Measurements from ENCODE around the gene ARL14.

DNA sequence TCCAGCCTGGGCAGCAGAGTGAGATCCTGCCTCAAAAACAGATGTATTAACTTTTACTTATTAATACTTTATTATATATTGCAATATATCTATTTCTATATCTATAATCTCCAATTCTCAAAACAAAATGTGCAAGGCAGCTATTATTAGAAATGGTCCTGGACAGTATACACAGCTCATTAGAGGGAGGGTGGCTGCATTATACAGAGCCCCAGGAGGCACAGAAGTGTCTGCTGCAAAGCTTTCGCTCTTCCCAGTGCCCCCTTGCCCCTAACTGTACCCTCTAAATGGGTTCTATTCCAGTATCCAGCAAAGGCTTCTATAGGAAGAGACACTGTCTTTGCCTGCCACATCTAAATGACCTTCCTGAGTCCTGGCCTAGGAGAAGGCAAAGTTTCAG is 24.5 kb downstream of the ARL14 start:
- TF ChIP-seq, protein P1, sequence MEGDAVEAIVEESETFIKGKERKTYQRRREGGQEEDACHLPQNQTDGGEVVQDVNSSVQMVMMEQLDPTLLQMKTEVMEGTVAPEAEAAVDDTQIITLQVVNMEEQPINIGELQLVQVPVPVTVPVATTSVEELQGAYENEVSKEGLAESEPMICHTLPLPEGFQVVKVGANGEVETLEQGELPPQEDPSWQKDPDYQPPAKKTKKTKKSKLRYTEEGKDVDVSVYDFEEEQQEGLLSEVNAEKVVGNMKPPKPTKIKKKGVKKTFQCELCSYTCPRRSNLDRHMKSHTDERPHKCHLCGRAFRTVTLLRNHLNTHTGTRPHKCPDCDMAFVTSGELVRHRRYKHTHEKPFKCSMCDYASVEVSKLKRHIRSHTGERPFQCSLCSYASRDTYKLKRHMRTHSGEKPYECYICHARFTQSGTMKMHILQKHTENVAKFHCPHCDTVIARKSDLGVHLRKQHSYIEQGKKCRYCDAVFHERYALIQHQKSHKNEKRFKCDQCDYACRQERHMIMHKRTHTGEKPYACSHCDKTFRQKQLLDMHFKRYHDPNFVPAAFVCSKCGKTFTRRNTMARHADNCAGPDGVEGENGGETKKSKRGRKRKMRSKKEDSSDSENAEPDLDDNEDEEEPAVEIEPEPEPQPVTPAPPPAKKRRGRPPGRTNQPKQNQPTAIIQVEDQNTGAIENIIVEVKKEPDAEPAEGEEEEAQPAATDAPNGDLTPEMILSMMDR (IDR thresholded peaks at IDR 0.05), result no peak
- no peak for TF ChIP-seq POLR2A (IDR thresholded peaks at IDR 0.05)

All from ovary (tissue), 3 donors.